ENCODE data around the gene NMU.

The NMU gene

DNA sequence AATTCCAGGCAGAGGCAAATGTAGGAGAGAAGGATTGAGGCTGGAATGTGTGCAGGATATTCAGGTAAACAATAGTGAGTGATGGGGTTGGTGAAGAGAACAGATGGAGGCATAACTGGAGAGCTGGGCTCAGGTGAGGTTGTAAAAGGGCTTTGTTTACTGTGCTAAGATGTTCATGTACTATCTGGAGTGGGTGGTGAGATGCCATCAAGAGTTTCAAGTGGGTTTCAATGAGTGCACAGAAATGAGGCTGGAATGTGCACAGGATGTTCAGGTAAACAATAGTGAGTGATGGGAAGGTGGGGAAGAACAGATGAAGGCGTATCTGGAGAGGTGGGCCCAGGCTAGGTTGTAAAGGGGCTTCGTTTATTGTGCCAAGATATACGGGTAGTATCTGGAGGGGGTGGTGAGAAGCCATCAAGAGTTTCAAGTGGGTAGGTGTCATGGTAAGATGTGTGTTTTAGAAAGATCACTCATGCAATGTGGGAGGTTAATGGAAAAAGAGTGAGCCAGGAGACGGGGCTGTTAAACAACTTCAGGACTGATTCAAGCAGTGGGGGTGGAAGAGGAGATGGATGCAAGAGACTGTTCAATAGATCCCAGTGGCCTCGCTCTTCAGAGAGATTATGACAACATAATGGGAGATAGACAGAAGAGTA is 25.4 kb upstream of the NMU start:
- TF ChIP-seq, protein P1, sequence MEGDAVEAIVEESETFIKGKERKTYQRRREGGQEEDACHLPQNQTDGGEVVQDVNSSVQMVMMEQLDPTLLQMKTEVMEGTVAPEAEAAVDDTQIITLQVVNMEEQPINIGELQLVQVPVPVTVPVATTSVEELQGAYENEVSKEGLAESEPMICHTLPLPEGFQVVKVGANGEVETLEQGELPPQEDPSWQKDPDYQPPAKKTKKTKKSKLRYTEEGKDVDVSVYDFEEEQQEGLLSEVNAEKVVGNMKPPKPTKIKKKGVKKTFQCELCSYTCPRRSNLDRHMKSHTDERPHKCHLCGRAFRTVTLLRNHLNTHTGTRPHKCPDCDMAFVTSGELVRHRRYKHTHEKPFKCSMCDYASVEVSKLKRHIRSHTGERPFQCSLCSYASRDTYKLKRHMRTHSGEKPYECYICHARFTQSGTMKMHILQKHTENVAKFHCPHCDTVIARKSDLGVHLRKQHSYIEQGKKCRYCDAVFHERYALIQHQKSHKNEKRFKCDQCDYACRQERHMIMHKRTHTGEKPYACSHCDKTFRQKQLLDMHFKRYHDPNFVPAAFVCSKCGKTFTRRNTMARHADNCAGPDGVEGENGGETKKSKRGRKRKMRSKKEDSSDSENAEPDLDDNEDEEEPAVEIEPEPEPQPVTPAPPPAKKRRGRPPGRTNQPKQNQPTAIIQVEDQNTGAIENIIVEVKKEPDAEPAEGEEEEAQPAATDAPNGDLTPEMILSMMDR (IDR thresholded peaks at IDR 0.05; ENCODE audit: low read depth, low read length), result no peak
- TF ChIP-seq, protein P2, sequence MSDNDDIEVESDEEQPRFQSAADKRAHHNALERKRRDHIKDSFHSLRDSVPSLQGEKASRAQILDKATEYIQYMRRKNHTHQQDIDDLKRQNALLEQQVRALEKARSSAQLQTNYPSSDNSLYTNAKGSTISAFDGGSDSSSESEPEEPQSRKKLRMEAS (IDR thresholded peaks at IDR 0.05; ENCODE audit: low read depth, low read length), result no peak
- TF ChIP-seq POLR2A (IDR thresholded peaks at IDR 0.05; ENCODE audit: extremely low read depth, insufficient read length) (no peak), MYC (IDR thresholded peaks at IDR 0.05; ENCODE audit: low read depth, low read length) (no peak)
- H3K4me3 ChIP-seq (ENCODE audit: low read depth, low read length), result no peak overlapping the region
- DNase-seq (ENCODE audit: low read depth), result no peak

DNA sequence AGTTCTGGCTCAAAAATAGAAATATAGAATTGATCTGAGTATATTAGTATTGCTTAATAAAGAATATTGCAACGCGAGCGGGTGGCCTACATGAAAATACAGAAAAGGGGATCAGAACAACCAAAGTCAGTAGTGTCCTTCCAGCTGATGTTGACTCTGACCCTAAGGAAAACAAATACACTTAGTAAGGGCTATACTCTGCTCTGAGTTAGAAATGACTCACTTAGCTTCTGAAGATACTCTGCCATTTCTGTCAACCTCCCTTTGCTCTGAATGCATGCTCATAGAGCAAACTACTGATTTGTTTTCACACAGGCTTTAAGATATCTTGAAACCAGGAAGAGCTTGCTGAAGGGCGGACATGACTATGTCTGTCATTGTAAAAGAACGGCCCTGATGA is 22.6 kb upstream of the NMU start:
- no peak for TF ChIP-seq MYC (IDR thresholded peaks at IDR 0.05; ENCODE audit: low read depth, low read length)
- TF ChIP-seq, protein P1 (IDR thresholded peaks at IDR 0.05; ENCODE audit: low read depth, low read length), result no peak
- TF ChIP-seq, protein P2 (IDR thresholded peaks at IDR 0.05; ENCODE audit: low read depth, low read length), result no peak
- no peak for TF ChIP-seq POLR2A (IDR thresholded peaks at IDR 0.05; ENCODE audit: extremely low read depth, insufficient read length)
- no peak overlapping the region for H3K4me3 ChIP-seq (ENCODE audit: low read depth, low read length)
- DNase-seq (ENCODE audit: low read depth), result no peak

DNA sequence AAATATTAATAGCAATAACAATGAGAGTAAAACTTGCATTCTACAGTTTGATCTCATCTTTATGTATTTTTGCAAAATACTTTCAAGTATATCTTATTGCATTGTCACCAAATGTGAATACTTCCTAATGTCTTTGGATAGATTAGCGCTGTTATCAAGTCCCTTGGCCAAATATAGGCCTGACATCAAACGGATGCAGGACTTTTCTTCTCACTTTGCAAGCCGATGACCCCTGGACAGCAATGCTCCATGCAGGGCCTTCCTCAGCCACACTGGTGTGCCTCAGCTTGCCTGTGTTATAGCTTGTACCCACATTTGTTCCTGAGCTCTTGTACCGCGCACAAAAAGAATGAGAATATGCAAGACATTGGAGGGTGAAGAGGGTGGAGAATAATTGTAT is 18.0 kb upstream of the NMU start:
- TF ChIP-seq MYC (IDR thresholded peaks at IDR 0.05; ENCODE audit: low read depth, low read length), result no peak
- TF ChIP-seq, protein P2 (IDR thresholded peaks at IDR 0.05; ENCODE audit: low read depth, low read length), result no peak
- TF ChIP-seq, protein P1 (IDR thresholded peaks at IDR 0.05; ENCODE audit: low read depth, low read length), result no peak
- no peak for TF ChIP-seq POLR2A (IDR thresholded peaks at IDR 0.05; ENCODE audit: extremely low read depth, insufficient read length)
- no peak overlapping the region for H3K4me3 ChIP-seq (ENCODE audit: low read depth, low read length)
- DNase-seq (ENCODE audit: low read depth), result no peak

DNA sequence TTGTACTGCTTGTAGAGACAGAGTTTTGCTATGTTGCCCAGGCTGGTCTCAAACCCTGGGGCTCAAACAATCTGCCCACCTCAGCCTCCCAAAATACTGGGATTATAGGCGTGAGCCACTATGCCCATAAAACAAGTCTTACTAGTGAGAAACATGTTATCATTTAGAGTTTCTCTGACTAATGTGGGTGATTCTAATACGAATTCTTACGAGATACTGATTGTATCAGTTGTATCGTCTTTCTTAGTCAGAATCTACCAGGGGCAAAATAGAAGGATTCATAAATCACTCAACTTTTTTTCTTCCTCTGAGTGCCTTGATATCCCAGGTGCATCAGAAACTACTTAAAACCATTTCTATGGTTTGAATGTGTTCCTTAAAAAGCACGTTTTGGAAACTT is 14.4 kb upstream of the NMU start:
- no peak for DNase-seq (ENCODE audit: low read depth)
- no peak overlapping the region for H3K4me3 ChIP-seq (ENCODE audit: low read depth, low read length)
- TF ChIP-seq, protein P2 (IDR thresholded peaks at IDR 0.05; ENCODE audit: low read depth, low read length), result no peak
- TF ChIP-seq MYC (IDR thresholded peaks at IDR 0.05; ENCODE audit: low read depth, low read length) (no peak), POLR2A (IDR thresholded peaks at IDR 0.05; ENCODE audit: extremely low read depth, insufficient read length) (no peak)
- TF ChIP-seq, protein P1 (IDR thresholded peaks at IDR 0.05; ENCODE audit: low read depth, low read length), result no peak

DNA sequence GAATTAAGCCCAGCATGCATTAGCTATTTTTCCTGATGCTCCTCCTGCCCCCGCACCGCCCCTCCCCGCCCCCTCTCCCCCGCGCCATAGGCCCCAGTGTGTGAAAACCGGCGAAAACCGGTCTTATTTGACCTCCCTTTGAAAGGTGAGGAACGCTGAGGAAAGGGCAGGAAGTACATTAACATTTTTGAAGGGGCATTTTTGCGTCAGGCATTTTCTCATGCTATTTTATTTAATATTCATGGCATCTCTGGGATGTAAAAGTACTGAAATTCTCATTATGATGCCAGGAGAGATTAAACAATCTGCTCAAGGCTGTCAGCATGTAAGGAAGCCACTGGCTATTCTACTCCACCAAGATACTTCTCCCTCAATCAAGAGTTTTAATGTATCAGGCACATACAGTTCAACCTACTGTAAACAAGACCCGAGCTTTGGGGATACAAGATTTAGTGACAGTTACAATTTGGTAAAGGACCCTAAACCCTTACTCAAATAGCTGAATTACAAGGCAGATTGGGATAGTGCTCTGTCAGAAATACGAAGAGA is 1.2 kb upstream of the NMU start:
- no peak overlapping the region for H3K4me3 ChIP-seq (ENCODE audit: low read depth, low read length)
- TF ChIP-seq POLR2A (IDR thresholded peaks at IDR 0.05; ENCODE audit: extremely low read depth, insufficient read length) (no peak), MYC (IDR thresholded peaks at IDR 0.05; ENCODE audit: low read depth, low read length) (no peak)
- TF ChIP-seq, protein P2 (IDR thresholded peaks at IDR 0.05; ENCODE audit: low read depth, low read length), result no peak
- TF ChIP-seq, protein P1 (IDR thresholded peaks at IDR 0.05; ENCODE audit: low read depth, low read length), result no peak
- DNase-seq (ENCODE audit: low read depth), result no peak

Measured in NB4 (cell line).